ENCODE measurements around the gene TNFRSF1A.

DNA sequence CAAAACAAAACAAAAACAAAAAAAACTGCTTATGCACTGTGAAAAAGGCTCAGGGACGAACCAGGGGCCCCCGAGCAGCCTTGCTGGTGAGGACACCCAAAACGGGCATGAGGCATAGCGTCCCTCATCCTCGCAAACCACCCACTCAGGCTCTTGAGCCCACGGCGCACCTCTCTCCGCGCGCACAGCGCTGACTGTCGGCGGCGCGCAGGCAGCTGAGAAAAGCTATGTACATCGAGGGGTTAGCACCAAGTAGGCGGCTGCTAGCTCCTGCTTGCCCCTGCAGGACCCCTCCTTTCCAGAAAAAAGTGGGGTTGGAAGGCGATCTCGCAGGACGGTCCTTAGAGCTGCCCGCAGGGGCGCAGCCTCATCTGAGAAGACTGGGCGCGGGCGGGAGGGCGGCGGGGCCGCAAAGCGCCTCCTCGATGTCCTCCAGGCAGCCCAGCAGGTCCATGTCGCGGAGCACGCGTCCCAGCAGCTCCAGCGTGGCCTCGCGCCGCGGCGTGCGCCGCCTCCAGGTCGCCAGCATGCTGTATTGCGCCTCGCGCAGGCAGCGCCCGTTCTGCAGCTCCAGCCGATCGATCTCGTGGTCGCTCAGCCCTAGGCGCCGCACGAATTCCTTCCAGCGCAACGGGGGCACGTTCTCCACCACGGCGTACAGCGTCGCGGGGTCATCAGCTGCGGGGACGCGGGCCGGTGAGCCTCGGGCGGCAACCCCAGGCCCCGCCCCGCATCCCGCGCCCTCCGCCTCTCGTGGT, 12.8 kb downstream of the TNFRSF1A start:
- TF ChIP-seq, protein P1, sequence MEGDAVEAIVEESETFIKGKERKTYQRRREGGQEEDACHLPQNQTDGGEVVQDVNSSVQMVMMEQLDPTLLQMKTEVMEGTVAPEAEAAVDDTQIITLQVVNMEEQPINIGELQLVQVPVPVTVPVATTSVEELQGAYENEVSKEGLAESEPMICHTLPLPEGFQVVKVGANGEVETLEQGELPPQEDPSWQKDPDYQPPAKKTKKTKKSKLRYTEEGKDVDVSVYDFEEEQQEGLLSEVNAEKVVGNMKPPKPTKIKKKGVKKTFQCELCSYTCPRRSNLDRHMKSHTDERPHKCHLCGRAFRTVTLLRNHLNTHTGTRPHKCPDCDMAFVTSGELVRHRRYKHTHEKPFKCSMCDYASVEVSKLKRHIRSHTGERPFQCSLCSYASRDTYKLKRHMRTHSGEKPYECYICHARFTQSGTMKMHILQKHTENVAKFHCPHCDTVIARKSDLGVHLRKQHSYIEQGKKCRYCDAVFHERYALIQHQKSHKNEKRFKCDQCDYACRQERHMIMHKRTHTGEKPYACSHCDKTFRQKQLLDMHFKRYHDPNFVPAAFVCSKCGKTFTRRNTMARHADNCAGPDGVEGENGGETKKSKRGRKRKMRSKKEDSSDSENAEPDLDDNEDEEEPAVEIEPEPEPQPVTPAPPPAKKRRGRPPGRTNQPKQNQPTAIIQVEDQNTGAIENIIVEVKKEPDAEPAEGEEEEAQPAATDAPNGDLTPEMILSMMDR (IDR thresholded peaks at IDR 0.05) = no peak
- TF ChIP-seq POLR2AphosphoS5 (IDR thresholded peaks at IDR 0.05) (peak in 2 of 4 donors; percentile 13 to 21), POLR2A (IDR thresholded peaks at IDR 0.05) (no peak)

Measured in sigmoid colon (tissue), 4 donors.